OCI-M2 (cell line): Measurements from ENCODE around the gene RASSF8.

Experiments used
- DNase-seq: peaks from one replicate; lab custom pipeline; 2025; ENCODE audit not compliant: unreplicated experiment; lab: John Stamatoyannopoulos, UW

Gene RASSF8

GRCh38 chr12:25960961-25961360 lies 2.5 kb downstream of the RASSF8 start:
- DNase-seq, result no peak

GRCh38 chr12:25962932-25963525 lies 4.5 kb downstream of the RASSF8 start:
- no peak for DNase-seq

- DNase-seq, result no peak
Observed at GRCh38 chr12:25965682-25966081, 7.2 kb downstream of the RASSF8 start.

- no peak for DNase-seq
Observed at GRCh38 chr12:25970082-25970481, 11.6 kb downstream of the RASSF8 start.

GRCh38 chr12:25970916-25971653 lies 12.6 kb downstream of the RASSF8 start:
- DNase-seq, result no peak

GRCh38 chr12:25971654-25972041 lies 13.2 kb downstream of the RASSF8 start:
- no peak for DNase-seq

- DNase-seq, result no peak
Observed at GRCh38 chr12:25972783-25973182, 14.3 kb downstream of the RASSF8 start.

- DNase-seq, result no peak
Observed at GRCh38 chr12:25975179-25975578, 16.7 kb downstream of the RASSF8 start.

GRCh38 chr12:25975682-25976081 lies 17.2 kb downstream of the RASSF8 start:
- no peak for DNase-seq

- no peak for DNase-seq
Observed at GRCh38 chr12:25976289-25976688, 17.8 kb downstream of the RASSF8 start.

GRCh38 chr12:25977047-25977446 lies 18.6 kb downstream of the RASSF8 start:
- DNase-seq, result no peak

GRCh38 chr12:25979059-25979458 lies 20.6 kb downstream of the RASSF8 start:
- DNase-seq, result no peak

GRCh38 chr12:25979563-25979962 lies 21.1 kb downstream of the RASSF8 start:
- no peak for DNase-seq

- DNase-seq, result no peak
Observed at GRCh38 chr12:25980035-25980434, 21.6 kb downstream of the RASSF8 start.

GRCh38 chr12:25981597-25981996 lies 23.1 kb downstream of the RASSF8 start:
- no peak for DNase-seq

GRCh38 chr12:25982416-25982815 lies 23.9 kb downstream of the RASSF8 start:
- no peak for DNase-seq

- DNase-seq, result no peak
Observed at GRCh38 chr12:25983625-25984024, 25.1 kb downstream of the RASSF8 start.

GRCh38 chr12:25984759-25985158 lies 26.3 kb downstream of the RASSF8 start:
- no peak for DNase-seq

GRCh38 chr12:25985316-25986175 lies 27.1 kb downstream of the RASSF8 start:
- DNase-seq, result no peak

GRCh38 chr12:25986180-25986579 lies 27.7 kb downstream of the RASSF8 start:
- DNase-seq, result no peak

- DNase-seq, result no peak
Observed at GRCh38 chr12:25988505-25988904, 30.0 kb downstream of the RASSF8 start.

- DNase-seq, result no peak
Observed at GRCh38 chr12:25990495-25990894, 32.0 kb downstream of the RASSF8 start.
